Measurements from ENCODE around the gene PTP4A2.

DNA sequence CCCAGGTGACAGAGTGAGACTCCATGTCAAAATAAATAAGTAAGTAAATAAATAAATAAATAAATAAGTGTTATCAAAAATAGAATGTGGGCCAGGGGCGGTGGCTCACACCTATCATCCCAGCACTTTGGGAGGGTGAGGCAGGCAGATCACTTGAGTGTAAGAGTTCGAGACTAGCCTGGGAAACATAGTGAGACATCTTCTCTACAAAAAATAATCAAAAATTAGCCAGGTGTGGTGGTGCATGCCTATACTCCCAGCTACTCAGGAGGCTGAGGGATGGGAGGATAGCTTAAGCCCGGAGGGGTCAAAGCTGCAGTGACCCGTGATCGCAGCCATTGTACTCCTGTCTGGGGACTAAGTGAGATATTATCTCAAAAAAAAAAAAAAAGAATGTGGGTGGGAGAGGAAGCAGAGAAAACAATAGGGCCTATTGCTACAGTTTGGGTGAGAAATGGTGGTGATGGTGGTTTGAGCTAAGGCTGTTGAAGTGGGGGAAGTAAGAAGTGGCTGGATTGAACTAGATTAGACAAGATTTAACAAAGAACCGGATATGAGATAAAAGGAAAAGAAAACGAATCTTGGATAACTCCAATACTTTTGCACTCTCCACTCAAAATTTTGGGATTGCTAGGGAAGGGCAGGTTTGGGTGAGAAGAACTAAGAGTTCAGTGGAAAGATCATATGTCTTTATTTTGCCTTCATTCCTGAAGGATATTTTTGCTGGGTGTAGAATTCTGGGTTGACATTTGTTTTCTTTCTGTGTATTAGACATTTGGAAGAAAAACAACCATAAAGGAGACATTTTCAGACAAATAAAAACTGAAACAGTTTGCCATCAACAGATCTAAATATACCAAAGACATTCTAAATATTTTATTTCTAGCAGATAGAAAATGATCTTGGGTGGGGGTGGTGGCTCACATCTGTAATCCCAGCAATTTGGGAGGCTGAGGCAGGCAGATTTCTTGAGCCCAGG, 65.2 kb downstream of the PTP4A2 start:
- TF ChIP-seq, protein P1, sequence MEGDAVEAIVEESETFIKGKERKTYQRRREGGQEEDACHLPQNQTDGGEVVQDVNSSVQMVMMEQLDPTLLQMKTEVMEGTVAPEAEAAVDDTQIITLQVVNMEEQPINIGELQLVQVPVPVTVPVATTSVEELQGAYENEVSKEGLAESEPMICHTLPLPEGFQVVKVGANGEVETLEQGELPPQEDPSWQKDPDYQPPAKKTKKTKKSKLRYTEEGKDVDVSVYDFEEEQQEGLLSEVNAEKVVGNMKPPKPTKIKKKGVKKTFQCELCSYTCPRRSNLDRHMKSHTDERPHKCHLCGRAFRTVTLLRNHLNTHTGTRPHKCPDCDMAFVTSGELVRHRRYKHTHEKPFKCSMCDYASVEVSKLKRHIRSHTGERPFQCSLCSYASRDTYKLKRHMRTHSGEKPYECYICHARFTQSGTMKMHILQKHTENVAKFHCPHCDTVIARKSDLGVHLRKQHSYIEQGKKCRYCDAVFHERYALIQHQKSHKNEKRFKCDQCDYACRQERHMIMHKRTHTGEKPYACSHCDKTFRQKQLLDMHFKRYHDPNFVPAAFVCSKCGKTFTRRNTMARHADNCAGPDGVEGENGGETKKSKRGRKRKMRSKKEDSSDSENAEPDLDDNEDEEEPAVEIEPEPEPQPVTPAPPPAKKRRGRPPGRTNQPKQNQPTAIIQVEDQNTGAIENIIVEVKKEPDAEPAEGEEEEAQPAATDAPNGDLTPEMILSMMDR (IDR thresholded peaks at IDR 0.05 in 4 of 5, conservative IDR thresholded peaks at IDR 0.05 in 1 of 5), result no peak
- no peak for TF ChIP-seq POLR2A (IDR thresholded peaks at IDR 0.05)
